ENCODE measurements around the gene PBX2. TPM values are rescaled to one million over a fixed set of nuclear protein-coding genes. Genes with fewer than 3 reads are reported as not detected.

Gene PBX2
- total and polyA plus RNA-seq, 8 donors: 20.4 to 56.3 (median 29.8) TPM

- H3K4me1 ChIP-seq: peaks cover 5 to 13% (median 9%) of the 10 kb centered on the region in 3 donors
- H3K27me3 ChIP-seq: no peaks in the 10 kb centered on the region
- no peak overlapping the region for H3K27ac ChIP-seq
- H3K4me3 ChIP-seq: no peak overlapping the region
- peak in 1 of 6 donors; percentile 27 for DNase-seq
- intact Hi-C loops (cut with DNase I): no loop called here
- FAIRE-seq: no peak
- no peaks in the 10 kb centered on the region for H3K9me3 ChIP-seq
- 88 to 93% methylated on average over 6 of the region's 6 CpGs for WGBS, 2 donors
- ATAC-seq: no peak
- TF ChIP-seq CTCF (IDR thresholded peaks at IDR 0.05): no peak
- H3K36me3 ChIP-seq: no peaks in the 10 kb centered on the region
These were observed 18.8 kb downstream of the PBX2 start for GRCh38 chr6:32171234-32171633.

GRCh38 chr6:32170294-32170693 is 19.7 kb downstream of the PBX2 start:
- Histone ChIP-seq H3K27ac (no peak overlapping the region), H3K4me3 (no peak overlapping the region), H3K36me3 (no peaks in the 10 kb centered on the region), H3K4me1 (peaks cover 5 to 11% (median 6%) of the 10 kb centered on the region in 3 donors), H3K27me3 (no peaks in the 10 kb centered on the region), H3K9me3 (no peaks in the 10 kb centered on the region)
- FAIRE-seq (no peak), ATAC-seq (no peak), DNase-seq (peak in 1 of 6 donors; percentile 45)
- TF ChIP-seq CTCF (IDR thresholded peaks at IDR 0.05): no peak
- WGBS, 2 donors: 96 to 97% methylated on average over 11 of the region's 11 CpGs
- intact Hi-C loops (cut with DNase I): no loop called here

GRCh38 chr6:32168807-32169591 is 21.0 kb downstream of the PBX2 start:
- TF ChIP-seq CTCF (IDR thresholded peaks at IDR 0.05): no peak
- peak in 1 of 6 donors; percentile 36 for DNase-seq
- H3K4me1 ChIP-seq: no peaks in the 10 kb centered on the region
- H3K27me3 ChIP-seq: no peaks in the 10 kb centered on the region
- H3K27ac ChIP-seq: no peak overlapping the region
- no peak overlapping the region for H3K4me3 ChIP-seq
- H3K36me3 ChIP-seq: no peaks in the 10 kb centered on the region
- intact Hi-C loops (cut with DNase I): loop anchor here in 1 of 3 donors (10.0 kb wide), 1 partner anchor 54 kb away; no protein-coding TSS in a partner anchor
- no peaks in the 10 kb centered on the region for H3K9me3 ChIP-seq
- no peak for FAIRE-seq
- WGBS, 2 donors: 85 to 87% methylated on average over 11 of the region's 11 CpGs
- ATAC-seq: peak in 2 of 4 donors; percentile 15 to 27

- Histone ChIP-seq H3K36me3 (no peaks in the 10 kb centered on the region), H3K27me3 (no peaks in the 10 kb centered on the region), H3K4me1 (no peaks in the 10 kb centered on the region), H3K27ac (no peak overlapping the region), H3K4me3 (no peak overlapping the region), H3K9me3 (no peaks in the 10 kb centered on the region)
- intact Hi-C loops (cut with DNase I): loop anchor here in 1 of 3 donors (10.0 kb wide), 1 partner anchor 54 kb away; no protein-coding TSS in a partner anchor
- TF ChIP-seq CTCF (IDR thresholded peaks at IDR 0.05): no peak
- DNase-seq (peak in 1 of 6 donors; percentile 25), ATAC-seq (peak in 1 of 4 donors; percentile 5), FAIRE-seq (no peak)
- 83 to 94% methylated on average over 2 of the region's 2 CpGs for WGBS, 2 donors
These were observed 21.7 kb downstream of the PBX2 start for GRCh38 chr6:32168350-32168749.

GRCh38 chr6:32167761-32168262 is 22.2 kb downstream of the PBX2 start:
- DNase-seq (peak in 1 of 6 donors; percentile 11), FAIRE-seq (no peak), ATAC-seq (no peak)
- 47 to 52% methylated on average over 6 of the region's 6 CpGs for WGBS, 2 donors
- intact Hi-C loops (cut with DNase I): loop anchor here in 1 of 3 donors (10.0 kb wide), 1 partner anchor 53 kb away; no protein-coding TSS in a partner anchor
- no peaks in the 10 kb centered on the region for H3K27me3 ChIP-seq
- H3K4me3 ChIP-seq: no peak overlapping the region
- TF ChIP-seq CTCF (IDR thresholded peaks at IDR 0.05): no peak
- no peaks in the 10 kb centered on the region for H3K4me1 ChIP-seq
- no peaks in the 10 kb centered on the region for H3K9me3 ChIP-seq
- H3K27ac ChIP-seq: no peak overlapping the region
- no peaks in the 10 kb centered on the region for H3K36me3 ChIP-seq
